ENCODE data around the gene SEPTIN5.
A peak's percentile ranks its signal among the peaks of the same experiment; 100 is the strongest.

SEPTIN5 gene

GRCh38 chr22:19716829-19717105 lies 2.5 kb downstream of the SEPTIN5 start:
- Histone ChIP-seq H3K9ac (ENCODE audit: low read length) (no peak overlapping the region), H3K4me2 (ENCODE audit: low read length) (no peak overlapping the region), H3K79me2 (ENCODE audit: low read length) (no peaks in the 10 kb centered on the region), H3K9me3 (ENCODE audit: insufficient read depth, low read length) (no peaks in the 10 kb centered on the region), H3K4me3 (ENCODE audit: low read length) (no peak overlapping the region), H3K27me3 (ENCODE audit: low read depth, low read length) (no peaks in the 10 kb centered on the region), H3K36me3 (replicated peaks; ENCODE audit: low read depth, low read length) (no peaks in the 10 kb centered on the region), H4K20me1 (ENCODE audit: insufficient read depth, low read length) (no peaks in the 10 kb centered on the region), H2AFZ (ENCODE audit: low read depth, low read length) (no peak overlapping the region), H3K4me1 (ENCODE audit: low read length) (peaks cover 17% of the 10 kb centered on the region), H3K27ac (ENCODE audit: low read length) (no peak overlapping the region)
- TF ChIP-seq EZH2phosphoT487 (IDR thresholded peaks at IDR 0.05; ENCODE audit: low read depth) (no peak), CTCF (IDR thresholded peaks at IDR 0.05; ENCODE audit: low read depth, low read length) (no peak)

GRCh38 chr22:19717181-19717580 lies 2.9 kb downstream of the SEPTIN5 start:
- Histone ChIP-seq H3K79me2 (ENCODE audit: low read length) (no peaks in the 10 kb centered on the region), H3K9ac (ENCODE audit: low read length) (no peak overlapping the region), H2AFZ (ENCODE audit: low read depth, low read length) (no peak overlapping the region), H3K4me2 (ENCODE audit: low read length) (no peak overlapping the region), H3K36me3 (replicated peaks; ENCODE audit: low read depth, low read length) (no peaks in the 10 kb centered on the region), H3K9me3 (ENCODE audit: insufficient read depth, low read length) (no peaks in the 10 kb centered on the region), H3K4me1 (ENCODE audit: low read length) (peaks cover 17% of the 10 kb centered on the region), H3K4me3 (ENCODE audit: low read length) (no peak overlapping the region), H3K27me3 (ENCODE audit: low read depth, low read length) (no peaks in the 10 kb centered on the region), H4K20me1 (ENCODE audit: insufficient read depth, low read length) (no peaks in the 10 kb centered on the region), H3K27ac (ENCODE audit: low read length) (no peak overlapping the region)
- TF ChIP-seq EZH2phosphoT487 (IDR thresholded peaks at IDR 0.05; ENCODE audit: low read depth) = no peak
- no peak for TF ChIP-seq CTCF (IDR thresholded peaks at IDR 0.05; ENCODE audit: low read depth, low read length)

- Histone ChIP-seq H3K9me3 (ENCODE audit: insufficient read depth, low read length) (no peaks in the 10 kb centered on the region), H3K36me3 (replicated peaks; ENCODE audit: low read depth, low read length) (no peaks in the 10 kb centered on the region), H3K79me2 (ENCODE audit: low read length) (no peaks in the 10 kb centered on the region), H3K9ac (ENCODE audit: low read length) (peak overlapping the region; percentile 33; the same call in 1 of the 2 replicates), H3K4me1 (ENCODE audit: low read length) (peaks cover 17% of the 10 kb centered on the region), H3K4me2 (ENCODE audit: low read length) (peak overlapping the region; percentile 58), H4K20me1 (ENCODE audit: insufficient read depth, low read length) (no peaks in the 10 kb centered on the region), H3K27ac (ENCODE audit: low read length) (no peak overlapping the region), H2AFZ (ENCODE audit: low read depth, low read length) (peak overlapping the region; percentile 59; the same call in 1 of the 2 replicates), H3K27me3 (ENCODE audit: low read depth, low read length) (no peaks in the 10 kb centered on the region), H3K4me3 (ENCODE audit: low read length) (peak overlapping the region; percentile 77)
- TF ChIP-seq CTCF (IDR thresholded peaks at IDR 0.05; ENCODE audit: low read depth, low read length) (peak; percentile 62), EZH2phosphoT487 (IDR thresholded peaks at IDR 0.05; ENCODE audit: low read depth) (no peak)
These were observed 3.6 kb downstream of the SEPTIN5 start for GRCh38 chr22:19717691-19718455.

- Histone ChIP-seq H3K4me2 (ENCODE audit: low read length) (peak overlapping the region; percentile 58), H3K4me1 (ENCODE audit: low read length) (peaks cover 17% of the 10 kb centered on the region), H3K4me3 (ENCODE audit: low read length) (peak overlapping the region; percentile 77), H2AFZ (ENCODE audit: low read depth, low read length) (no peak overlapping the region), H3K27ac (ENCODE audit: low read length) (no peak overlapping the region), H3K79me2 (ENCODE audit: low read length) (no peaks in the 10 kb centered on the region), H4K20me1 (ENCODE audit: insufficient read depth, low read length) (no peaks in the 10 kb centered on the region), H3K27me3 (ENCODE audit: low read depth, low read length) (no peaks in the 10 kb centered on the region), H3K36me3 (replicated peaks; ENCODE audit: low read depth, low read length) (no peaks in the 10 kb centered on the region), H3K9ac (ENCODE audit: low read length) (no peak overlapping the region), H3K9me3 (ENCODE audit: insufficient read depth, low read length) (no peaks in the 10 kb centered on the region)
- TF ChIP-seq CTCF (IDR thresholded peaks at IDR 0.05; ENCODE audit: low read depth, low read length) (no peak), EZH2phosphoT487 (IDR thresholded peaks at IDR 0.05; ENCODE audit: low read depth) (no peak)
These were observed 4.2 kb downstream of the SEPTIN5 start for GRCh38 chr22:19718456-19719049.
